GM19043 (cell line): ENCODE measurements around the gene CYP21A2.
"Not testable (repeated sequence)": the region's sequence is repeated elsewhere in the genome, so short reads cannot be mapped to it uniquely, and the experiment has no call there.

ENCODE experiments used
- ATAC-seq: cut with Tn5 transposase; IDR thresholded peaks from one replicate; pipeline ENCODE4 v1.9.1; 2021; ENCODE audit warnings: low read depth; ENCODE audit not compliant: unreplicated experiment

CYP21A2 gene

DNA sequence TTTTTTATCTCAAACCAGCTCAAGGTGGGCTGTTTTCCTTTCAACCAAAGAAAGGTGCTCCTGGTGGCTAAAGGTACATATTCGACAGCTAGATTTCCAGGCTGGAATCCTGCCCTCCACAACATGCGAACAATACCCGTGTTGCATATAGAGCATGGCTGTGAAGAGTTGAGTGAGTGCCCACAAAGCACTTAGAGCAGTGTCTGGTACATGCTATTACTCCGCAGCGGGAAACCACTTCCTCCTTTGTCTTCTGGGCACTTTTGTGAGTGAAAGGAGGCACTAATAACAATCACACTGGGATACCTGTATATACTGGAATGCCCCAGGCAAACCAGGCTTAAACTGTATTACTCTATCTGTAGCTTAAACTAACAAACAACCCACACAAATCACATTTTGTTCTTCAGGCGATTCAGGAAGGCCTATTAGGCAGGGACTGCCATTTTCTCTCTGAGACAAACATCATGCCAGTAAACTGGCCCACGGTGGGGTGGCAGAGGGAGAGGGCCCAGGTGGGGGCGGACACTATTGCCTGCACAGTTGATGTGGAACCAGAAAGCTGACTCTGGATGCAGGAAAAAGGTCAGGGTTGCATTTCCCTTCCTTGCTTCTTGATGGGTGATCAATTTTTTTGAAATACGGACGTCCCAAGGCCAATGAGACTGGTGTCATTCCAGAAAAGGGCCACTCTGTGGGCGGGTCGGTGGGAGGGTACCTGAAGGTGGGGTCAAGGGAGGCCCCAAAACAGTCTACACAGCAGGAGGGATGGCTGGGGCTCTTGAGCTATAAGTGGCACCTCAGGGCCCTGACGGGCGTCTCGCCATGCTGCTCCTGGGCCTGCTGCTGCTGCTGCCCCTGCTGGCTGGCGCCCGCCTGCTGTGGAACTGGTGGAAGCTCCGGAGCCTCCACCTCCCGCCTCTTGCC is at the start of gene CYP21A2:
Gene CYP21A2, plus strand, starts transcription at position 818 of the 927 bp plus-strand sequence. Its CDS starts 8 bp downstream, at position 826.
- not testable (repeated sequence) for ATAC-seq

DNA sequence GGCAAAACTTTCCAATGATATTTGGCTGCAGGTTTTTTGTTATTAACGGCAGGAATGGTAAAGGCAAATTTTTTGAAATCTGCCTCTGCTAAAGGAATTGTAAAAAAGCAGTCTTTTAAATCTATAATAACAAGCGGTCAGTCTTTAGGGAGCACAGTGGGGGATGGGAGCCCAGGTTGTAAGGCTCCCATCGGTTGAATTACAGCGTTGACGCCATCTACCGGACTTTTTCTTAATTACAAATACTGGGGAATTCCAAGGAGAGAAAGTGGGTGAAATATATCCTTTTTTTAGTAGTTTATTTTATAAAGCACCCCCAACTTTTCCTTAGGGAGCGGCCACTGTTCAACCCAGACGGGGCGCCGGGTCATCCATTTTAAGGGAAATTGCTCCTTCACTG is 48.9 kb upstream of the CYP21A2 start:
- not testable (repeated sequence) for ATAC-seq

DNA sequence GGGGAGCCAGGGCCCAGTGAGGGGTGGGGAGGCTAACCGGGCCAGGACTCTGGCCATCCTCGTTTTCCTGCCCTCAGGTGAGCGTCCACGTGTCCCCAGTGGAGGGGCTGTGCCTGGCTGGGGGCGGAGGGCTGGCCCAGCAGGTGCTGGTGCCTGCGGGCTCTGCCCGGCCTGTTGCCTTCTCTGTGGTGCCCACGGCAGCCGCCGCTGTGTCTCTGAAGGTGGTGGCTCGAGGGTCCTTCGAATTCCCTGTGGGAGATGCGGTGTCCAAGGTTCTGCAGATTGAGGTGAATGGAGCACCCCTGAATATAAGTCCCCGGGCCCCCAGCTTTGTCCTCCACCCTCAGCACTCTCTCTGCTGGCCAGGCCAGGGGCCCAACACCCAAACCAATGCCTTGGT is 43.8 kb upstream of the CYP21A2 start:
- not testable (repeated sequence) for ATAC-seq

DNA sequence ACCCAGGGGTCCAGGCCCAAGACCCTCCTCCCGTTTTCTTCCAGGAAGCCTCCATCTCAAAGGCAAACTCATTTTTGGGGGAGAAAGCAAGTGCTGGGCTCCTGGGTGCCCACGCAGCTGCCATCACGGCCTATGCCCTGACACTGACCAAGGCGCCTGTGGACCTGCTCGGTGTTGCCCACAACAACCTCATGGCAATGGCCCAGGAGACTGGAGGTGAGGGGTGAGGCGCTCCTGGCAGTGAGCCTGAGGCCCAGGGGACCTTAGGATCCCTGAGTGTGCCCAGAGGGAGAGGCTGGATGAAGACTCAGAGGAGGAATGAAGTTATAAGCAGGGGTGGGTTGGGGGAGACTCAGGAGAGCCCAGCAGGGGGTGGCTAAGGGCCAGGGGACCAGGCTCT is 41.8 kb upstream of the CYP21A2 start:
- not testable (repeated sequence) for ATAC-seq

DNA sequence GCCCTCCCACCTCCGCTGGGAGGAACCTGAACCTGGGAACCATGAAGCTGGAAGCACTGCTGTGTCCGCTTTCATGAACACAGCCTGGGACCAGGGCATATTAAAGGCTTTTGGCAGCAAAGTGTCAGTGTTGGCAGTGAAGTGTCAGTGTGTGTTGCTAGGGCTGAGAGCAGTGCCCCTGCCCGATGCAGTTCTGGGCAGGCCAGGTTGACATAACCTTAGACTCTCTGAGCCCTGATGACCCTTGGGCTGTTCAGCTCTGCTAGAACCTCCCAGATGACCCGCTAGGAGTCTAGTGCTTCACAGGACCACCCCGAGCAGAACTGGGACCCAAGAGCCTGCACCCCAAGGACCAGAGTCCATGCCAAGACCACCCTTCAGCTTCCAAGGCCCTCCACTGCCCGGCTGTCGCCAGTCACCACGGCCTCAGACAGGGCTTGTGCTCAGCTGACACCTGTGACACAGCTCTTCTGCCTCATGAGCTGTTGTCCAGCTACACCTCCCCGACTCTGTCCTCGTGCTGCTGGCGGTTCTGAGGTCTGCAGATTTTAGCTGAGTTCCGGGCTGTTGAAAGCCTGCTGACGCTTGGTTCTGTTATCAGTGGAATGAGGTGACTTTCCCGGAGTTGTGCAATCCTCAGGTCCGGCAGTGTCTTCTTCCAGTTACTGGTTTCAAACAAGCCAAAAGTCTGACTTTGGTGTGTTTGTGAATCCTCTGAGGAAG is 35.5 kb upstream of the CYP21A2 start:
- not testable (repeated sequence) for ATAC-seq

DNA sequence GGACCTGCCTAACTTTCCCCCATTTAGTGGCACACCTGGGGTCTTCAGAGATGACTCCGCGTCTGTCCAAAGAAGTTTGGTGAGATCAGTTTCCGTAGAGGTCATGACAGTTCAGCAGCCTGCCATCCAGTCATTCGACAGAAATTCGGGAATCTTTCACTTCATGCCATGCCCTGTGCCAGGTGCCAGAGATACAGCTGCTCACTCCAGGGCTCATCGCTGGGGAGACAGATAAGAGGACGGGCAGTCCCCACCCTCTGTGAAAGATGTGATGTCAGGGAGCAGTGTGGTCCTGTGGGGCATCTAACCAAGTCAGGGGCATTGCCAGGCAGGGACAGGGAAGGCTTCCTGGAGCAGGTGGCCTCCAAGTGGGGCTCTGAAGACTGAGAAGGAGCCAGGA is 34.9 kb upstream of the CYP21A2 start:
- not testable (repeated sequence) for ATAC-seq

DNA sequence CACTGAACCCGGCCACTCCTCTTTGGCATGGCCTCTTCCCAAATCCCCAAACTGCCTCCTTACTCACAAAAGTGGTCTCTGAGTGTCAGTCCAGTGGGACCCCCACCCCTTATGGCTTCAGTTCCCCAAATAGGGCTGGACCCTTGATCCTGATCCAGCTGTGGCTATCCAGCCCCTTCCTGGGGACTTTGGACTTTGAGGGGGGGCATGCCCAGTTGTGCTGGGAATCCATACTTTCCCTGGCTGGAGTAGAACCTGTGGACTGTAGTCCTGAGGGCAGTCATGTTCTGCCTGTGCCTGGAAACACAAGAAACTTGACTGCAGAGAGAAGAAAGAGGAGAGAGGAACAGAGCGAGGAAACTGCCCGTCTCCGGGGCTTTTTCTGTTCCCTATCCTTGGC is 33.8 kb upstream of the CYP21A2 start:
- ATAC-seq = not testable (repeated sequence)

DNA sequence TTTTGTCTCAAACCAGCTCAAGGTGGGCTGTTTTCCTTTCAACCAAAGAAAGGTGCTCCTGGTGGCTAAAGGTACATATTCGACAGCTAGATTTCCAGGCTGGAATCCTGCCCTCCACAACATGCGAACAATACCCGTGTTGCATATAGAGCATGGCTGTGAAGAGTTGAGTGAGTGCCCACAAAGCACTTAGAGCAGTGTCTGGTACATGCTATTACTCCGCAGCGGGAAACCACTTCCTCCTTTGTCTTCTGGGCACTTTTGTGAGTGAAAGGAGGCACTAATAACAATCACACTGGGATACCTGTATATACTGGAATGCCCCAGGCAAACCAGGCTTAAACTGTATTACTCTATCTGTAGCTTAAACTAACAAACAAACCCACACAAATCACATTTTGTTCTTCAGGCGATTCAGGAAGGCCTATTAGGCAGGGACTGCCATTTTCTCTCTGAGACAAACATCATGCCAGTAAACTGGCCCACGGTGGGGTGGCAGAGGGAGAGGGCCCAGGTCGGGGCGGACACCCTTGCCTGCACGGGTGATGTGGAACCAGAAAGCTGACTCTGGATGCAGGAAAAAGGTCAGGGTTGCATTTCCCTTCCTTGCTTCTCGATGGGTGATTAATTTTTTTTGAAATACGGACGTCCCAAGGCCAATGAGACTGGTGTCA is 33.2 kb upstream of the CYP21A2 start:
- ATAC-seq = not testable (repeated sequence)

DNA sequence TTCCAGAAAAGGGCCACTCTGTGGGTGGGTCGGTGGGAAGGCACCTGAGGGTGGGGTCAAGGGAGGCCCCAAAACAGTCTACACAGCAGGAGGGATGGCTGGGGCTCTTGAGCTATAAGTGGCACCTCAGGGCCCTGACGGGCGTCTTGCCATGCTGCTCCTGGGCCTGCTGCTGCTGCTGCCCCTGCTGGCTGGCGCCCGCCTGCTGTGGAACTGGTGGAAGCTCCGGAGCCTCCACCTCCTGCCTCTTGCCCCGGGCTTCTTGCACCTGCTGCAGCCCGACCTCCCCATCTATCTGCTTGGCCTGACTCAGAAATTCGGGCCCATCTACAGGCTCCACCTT is 32.7 kb upstream of the CYP21A2 start:
- not testable (repeated sequence) for ATAC-seq

DNA sequence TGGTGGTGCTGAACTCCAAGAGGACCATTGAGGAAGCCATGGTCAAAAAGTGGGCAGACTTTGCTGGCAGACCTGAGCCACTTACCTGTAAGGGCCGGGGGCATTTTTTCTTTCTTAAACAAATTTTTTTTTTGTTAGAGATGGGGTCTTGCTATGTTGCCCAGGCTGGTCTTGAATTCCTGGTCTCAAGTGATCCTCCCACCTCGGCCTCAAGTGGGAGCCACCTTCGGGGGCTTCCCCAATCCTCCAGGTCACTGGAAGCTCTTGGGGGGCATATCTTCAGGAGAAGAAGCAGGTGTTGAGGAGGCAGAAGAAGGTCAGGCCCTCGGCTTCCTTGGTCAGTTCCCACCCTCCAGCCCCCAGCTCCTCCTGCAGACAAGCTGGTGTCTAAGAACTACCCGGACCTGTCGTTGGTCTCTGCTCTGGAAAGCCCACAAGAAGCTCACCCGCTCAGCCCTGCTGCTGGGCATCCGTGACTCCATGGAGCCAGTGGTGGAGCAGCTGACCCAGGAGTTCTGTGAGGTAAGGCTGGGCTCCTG is 32.2 kb upstream of the CYP21A2 start:
- not testable (repeated sequence) for ATAC-seq

DNA sequence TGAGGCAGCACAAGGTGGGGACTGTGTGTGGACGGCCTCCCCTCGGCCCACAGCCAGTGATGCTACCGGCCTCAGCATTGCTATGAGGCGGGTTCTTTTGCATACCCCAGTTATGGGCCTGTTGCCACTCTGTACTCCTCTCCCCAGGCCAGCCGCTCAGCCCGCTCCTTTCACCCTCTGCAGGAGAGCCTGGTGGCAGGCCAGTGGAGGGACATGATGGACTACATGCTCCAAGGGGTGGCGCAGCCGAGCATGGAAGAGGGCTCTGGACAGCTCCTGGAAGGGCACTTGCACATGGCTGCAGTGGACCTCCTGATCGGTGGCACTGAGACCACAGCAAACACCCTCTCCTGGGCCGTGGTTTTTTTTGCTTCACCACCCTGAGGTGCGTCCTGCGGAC is 31.1 kb upstream of the CYP21A2 start:
- ATAC-seq = not testable (repeated sequence)

DNA sequence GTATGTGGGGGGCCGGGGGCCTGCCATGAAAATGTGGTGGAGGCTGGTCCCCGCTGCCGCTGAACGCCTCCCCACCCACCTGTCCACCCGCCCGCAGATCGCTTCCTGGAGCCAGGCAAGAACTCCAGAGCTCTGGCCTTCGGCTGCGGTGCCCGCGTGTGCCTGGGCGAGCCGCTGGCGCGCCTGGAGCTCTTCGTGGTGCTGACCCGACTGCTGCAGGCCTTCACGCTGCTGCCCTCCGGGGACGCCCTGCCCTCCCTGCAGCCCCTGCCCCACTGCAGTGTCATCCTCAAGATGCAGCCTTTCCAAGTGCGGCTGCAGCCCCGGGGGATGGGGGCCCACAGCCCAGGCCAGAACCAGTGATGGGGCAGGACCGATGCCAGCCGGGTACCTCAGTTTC is 30.2 kb upstream of the CYP21A2 start:
- not testable (repeated sequence) for ATAC-seq

DNA sequence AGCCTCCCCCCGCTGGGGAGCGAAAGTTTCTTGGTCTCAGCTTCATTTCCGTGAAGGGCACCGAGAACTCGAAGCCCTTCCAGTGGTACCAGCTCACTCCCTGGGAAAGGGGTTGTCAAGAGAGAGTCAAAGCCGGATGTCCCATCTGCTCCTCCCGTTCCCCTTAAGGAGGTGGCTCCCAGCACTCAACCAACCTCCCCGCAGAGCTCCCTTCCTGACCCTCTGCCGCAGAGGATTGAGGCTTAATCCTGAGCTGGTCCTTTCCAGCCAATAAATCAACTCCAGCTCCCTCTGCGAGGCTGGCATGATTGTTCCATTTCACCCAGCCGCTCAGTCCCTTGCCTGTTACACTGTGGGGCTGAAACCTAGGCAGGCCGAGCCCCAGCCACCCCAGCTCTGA is 29.6 kb upstream of the CYP21A2 start:
- not testable (repeated sequence) for ATAC-seq

DNA sequence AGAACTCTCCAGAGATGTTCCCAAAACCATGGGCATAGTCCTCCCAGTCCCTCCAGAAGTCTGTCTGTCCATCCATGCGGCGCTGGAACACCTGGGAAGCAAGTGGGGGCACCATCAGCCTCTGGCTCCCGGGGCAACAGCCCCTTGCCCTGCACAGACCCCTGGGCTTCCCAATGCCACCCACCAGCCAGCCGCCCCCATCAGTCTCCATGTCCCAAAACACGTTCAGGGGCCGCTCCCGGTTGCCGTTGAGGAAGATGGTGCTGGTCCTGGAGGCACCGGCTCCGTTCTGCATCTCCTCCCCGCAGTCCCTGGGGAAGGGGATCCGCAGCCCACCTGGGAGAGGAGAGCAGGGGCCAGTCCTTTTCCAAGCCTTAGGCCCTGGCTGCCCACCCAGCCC is 28.7 kb upstream of the CYP21A2 start:
- not testable (repeated sequence) for ATAC-seq

DNA sequence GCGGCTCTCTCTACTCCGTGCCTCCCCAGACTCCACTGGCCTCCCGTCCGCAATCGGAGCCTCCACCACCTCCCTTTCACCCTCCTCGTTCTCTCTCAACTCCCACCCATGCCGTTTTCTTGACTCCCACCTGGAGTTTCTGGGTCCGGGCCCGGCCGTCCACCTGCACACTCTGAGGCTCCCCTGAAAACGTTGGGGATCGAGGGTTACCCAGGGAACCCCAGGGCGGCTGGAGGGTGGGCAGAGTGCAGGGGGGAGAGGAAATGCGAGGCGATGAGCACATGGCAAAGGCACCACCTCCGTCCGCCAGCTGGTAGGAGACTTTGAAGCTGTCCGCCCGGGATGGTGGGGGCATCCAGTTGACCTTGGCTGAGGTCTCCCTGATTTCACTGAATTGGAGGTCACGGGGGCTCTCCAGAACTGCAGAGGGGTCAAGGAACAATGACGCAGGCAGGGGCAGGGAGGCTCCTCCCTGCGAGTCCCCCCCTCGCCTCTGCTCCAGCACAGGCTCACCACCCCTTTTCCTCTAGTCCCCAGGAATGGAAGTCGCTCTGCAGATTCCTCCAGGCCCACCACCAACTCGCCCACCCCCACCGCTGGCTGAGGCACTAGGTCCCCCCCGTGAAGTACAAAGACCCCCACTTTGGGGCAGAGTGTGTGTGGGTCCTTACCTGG is 27.2 kb upstream of the CYP21A2 start:
- ATAC-seq = not testable (repeated sequence)

DNA sequence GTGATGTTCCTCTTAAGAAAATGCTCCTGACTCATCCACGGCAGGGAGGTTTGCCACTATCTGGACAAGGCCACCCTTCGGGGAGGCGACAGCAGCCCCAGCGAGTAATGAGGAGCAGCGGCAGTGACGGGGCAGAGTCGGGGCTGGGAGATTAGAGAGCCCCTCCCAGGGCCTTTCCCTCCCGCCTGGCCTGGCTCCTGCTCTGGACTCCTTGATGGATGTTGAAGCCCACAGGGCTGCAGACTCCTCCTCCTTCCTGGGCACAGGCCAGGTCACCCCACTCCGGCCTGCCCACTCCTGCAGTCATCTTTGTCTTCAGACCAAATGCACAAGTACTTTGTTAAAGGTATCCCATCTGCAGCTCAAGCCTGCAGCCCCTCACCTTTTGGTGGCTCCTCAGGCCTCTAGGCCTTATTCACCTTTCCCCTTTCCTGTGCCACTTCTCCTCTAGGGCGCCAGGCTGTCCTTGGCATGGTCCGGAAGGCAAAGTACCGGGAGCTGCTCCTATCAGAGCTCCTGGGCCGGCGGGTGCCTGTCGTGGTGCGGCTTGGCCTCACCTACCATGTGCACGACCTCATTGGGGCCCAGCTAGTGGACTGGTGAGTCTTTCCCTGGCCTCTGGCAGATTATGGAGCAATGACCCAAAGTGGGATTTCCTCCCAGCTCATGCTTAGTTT is 25.1 kb upstream of the CYP21A2 start:
- ATAC-seq = not testable (repeated sequence)

DNA sequence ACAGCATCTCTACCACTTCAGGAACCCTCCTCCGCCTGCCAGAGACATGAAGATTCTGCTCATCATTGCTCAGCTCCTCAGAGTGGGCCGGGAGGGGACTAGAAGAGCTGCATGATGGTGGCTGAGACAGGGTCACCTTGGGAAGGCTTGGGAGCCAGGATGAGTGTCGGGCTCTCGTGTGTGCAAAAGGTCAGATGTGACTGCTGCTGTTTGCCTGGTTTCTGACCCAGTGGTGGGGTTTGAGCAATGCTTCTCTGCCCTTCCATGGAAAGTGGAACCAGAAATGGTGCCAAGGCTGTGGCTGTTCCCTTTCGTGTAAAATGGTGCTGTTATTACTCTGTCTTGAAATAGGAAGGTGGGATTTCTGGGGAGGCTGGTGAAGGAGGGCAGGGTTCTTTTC is 24.5 kb upstream of the CYP21A2 start:
- not testable (repeated sequence) for ATAC-seq

DNA sequence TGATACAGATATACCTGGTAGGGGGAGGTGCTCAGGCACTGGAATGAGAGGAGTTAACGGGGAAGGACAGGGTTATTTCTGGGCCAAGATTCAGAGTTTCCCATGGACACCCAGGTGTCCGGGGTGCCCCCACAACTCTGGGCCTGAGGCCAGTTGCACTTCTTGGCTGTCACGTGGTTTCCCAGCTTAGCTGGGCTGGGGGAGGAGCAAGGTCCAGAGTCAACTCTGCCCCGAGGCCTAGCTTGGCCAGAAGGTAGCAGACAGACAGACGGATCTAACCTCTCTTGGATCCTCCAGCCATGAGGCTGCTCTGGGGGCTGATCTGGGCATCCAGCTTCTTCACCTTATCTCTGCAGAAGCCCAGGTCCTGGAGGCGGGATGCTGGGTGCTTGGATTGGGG is 23.7 kb upstream of the CYP21A2 start, which contains the start of gene C4B:
Gene C4B, plus strand, starts transcription at position 249 of the 400 bp plus-strand sequence. Its CDS starts 51 bp downstream, at position 300.
- not testable (repeated sequence) for ATAC-seq

DNA sequence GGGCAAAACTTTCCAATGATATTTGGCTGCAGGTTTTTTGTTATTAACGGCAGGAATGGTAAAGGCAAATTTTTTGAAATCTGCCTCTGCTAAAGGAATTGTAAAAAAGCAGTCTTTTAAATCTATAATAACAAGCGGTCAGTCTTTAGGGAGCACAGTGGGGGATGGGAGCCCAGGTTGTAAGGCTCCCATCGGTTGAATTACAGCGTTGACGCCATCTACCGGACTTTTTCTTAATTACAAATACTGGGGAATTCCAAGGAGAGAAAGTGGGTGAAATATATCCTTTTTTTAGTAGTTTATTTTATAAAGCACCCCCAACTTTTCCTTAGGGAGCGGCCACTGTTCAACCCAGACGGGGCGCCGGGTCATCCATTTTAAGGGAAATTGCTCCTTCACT is 16.1 kb upstream of the CYP21A2 start:
- ATAC-seq = not testable (repeated sequence)
